ENCODE measurements around the gene THBS3. TPM values are rescaled to one million over a fixed set of nuclear protein-coding genes. Genes with fewer than 3 reads are reported as not detected.

THBS3 gene
- total RNA-seq, 1 donor from 2014 or later: 16.2 TPM

GRCh38 chr1:155186794-155187455 lies 20.8 kb downstream of the THBS3 start:
- no peak for DNase-seq

- DNase-seq: no peak
Observed at GRCh38 chr1:155186067-155186793, 21.5 kb downstream of the THBS3 start.

- DNase-seq: no peak
Observed at GRCh38 chr1:155185783-155186066, 22.0 kb downstream of the THBS3 start.

- peak; percentile 27 for DNase-seq
Observed at GRCh38 chr1:155184835-155185782, 22.6 kb downstream of the THBS3 start.

GRCh38 chr1:155184351-155184811 lies 23.3 kb downstream of the THBS3 start:
- DNase-seq: no peak

- DNase-seq: no peak
Observed at GRCh38 chr1:155183775-155184221, 23.9 kb downstream of the THBS3 start.

GRCh38 chr1:155182052-155182550 lies 25.6 kb downstream of the THBS3 start:
- no peak for DNase-seq

GRCh38 chr1:155181371-155182051 lies 26.2 kb downstream of the THBS3 start:
- no peak for DNase-seq

GRCh38 chr1:155179112-155180031 lies 28.3 kb downstream of the THBS3 start:
- DNase-seq: no peak

GRCh38 chr1:155178441-155179111 lies 29.1 kb downstream of the THBS3 start:
- DNase-seq: no peak

- no peak for DNase-seq
Observed at GRCh38 chr1:155177918-155178281, 29.8 kb downstream of the THBS3 start.

GRCh38 chr1:155177192-155177917 lies 30.3 kb downstream of the THBS3 start:
- DNase-seq: no peak

- peak; percentile 87 for DNase-seq
Observed at GRCh38 chr1:155176544-155177071, 31.1 kb downstream of the THBS3 start.

GRCh38 chr1:155175927-155176371 lies 31.7 kb downstream of the THBS3 start:
- no peak for DNase-seq

- DNase-seq: no peak
Observed at GRCh38 chr1:155175281-155175926, 32.3 kb downstream of the THBS3 start.

GRCh38 chr1:155174324-155175280 lies 33.1 kb downstream of the THBS3 start:
- peak; percentile 36 for DNase-seq

GRCh38 chr1:155173478-155174323 lies 34.0 kb downstream of the THBS3 start, which contains the start of gene TRIM46:
Gene TRIM46, plus strand, starts transcription at chr1:155173849. Its CDS starts 118 bp downstream, at chr1:155173967.
- peak; percentile 58 for DNase-seq
